ENCODE measurements around the gene CD2AP. TPM values are rescaled to one million over a fixed set of nuclear protein-coding genes. Genes with fewer than 3 reads are reported as not detected.

CD2AP gene
- total RNA-seq, 1 donor from 2014 or later: 34.9 TPM

GRCh38 chr6:47672816-47673215, 195.2 kb downstream of the CD2AP start:
- H3K4me1 Mint-ChIP-seq: peaks cover 29% of the 10 kb centered on the region
- no peak overlapping the region for H3K27ac Mint-ChIP-seq
- no peak for TF ChIP-seq CTCF (IDR thresholded peaks at IDR 0.05; ENCODE audit: unreplicated experiment)
- no peak overlapping the region for H3K4me3 Mint-ChIP-seq
- H3K9me3 Mint-ChIP-seq: peaks cover 5% of the 10 kb centered on the region
- DNase-seq (ENCODE audit: low spot score in 2 of 2, unreplicated experiment in 2 of 2): no peak
- H3K27me3 Mint-ChIP-seq (ENCODE audit: low read depth): no peaks in the 10 kb centered on the region
- no peaks in the 10 kb centered on the region for H3K36me3 Mint-ChIP-seq

- peaks cover 5% of the 10 kb centered on the region for H3K9me3 Mint-ChIP-seq
- H3K27me3 Mint-ChIP-seq (ENCODE audit: low read depth): no peaks in the 10 kb centered on the region
- no peak overlapping the region for H3K4me3 Mint-ChIP-seq
- peaks cover 17% of the 10 kb centered on the region for H3K4me1 Mint-ChIP-seq
- no peak overlapping the region for H3K27ac Mint-ChIP-seq
- no peak for DNase-seq (ENCODE audit: low spot score in 2 of 2, unreplicated experiment in 2 of 2)
- TF ChIP-seq CTCF (IDR thresholded peaks at IDR 0.05; ENCODE audit: unreplicated experiment): no peak
- H3K36me3 Mint-ChIP-seq: no peaks in the 10 kb centered on the region
Observed at GRCh38 chr6:47674673-47675072, 197.1 kb downstream of the CD2AP start.

Other genes with a start within 250 kb of the CD2AP start
- 23.8 to 25.0 TPM (median 24.2 TPM) in 3 replicates for gene TNFRSF21, start 167.9 kb upstream of the CD2AP start, total RNA-seq
- 1.1 to 1.3 TPM (median 1.2 TPM) in 3 replicates for gene ADGRF4, start 220.8 kb downstream of the CD2AP start, total RNA-seq

Data from mesothelial cell of epicardium (in vitro differentiated cells).